Measurements from ENCODE around the gene LSAMP. TPM values are rescaled to one million over a fixed set of nuclear protein-coding genes. Genes with fewer than 3 reads are reported as not detected.
A peak's percentile ranks its signal among the peaks of the same experiment; 100 is the strongest.

LSAMP gene
- total RNA-seq, 1 experiment from 2014 or later: 5.7 TPM

- no peak for TF ChIP-seq GABPB1 (CRISPR knock-in tag; IDR thresholded peaks at IDR 0.05)
These were observed 303.6 kb downstream of the LSAMP start (continued) for GRCh38 chr3:116141724-116142123.

DNA sequence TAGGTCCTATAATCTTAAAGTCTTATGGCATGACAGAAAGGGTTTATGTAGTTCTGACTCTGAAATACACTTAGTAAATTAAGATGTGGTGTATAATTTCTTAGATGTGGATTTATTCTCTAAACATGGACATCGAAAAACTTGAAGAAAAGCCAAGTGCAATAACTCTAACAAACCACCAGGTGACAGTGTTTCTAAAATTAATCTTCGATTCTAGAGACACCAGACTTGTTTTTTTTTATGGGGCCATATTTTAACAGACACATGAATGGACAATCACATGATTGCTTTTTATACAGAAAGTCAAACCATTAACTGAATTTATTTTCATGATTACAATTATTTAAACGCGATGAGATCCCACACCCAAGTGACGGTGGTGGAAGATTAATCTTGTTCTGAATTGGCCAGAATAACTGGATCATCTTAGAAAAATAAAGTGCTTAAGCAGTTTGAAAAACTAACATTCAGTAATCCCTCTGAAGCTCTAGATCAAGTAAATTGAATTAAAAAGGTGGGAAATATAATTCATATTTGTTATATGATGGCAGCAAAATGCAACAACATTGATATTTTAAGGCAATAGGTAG, 305.1 kb downstream of the LSAMP start:
- Mint-ChIP-seq H3K36me3 (peaks cover 4% of the 10 kb centered on the region), H3K4me3 (no peak overlapping the region), H3K9me3 (peaks cover 8% of the 10 kb centered on the region), H3K27ac (no peak overlapping the region), H3K27me3 (ENCODE audit: low read depth) (no peaks in the 10 kb centered on the region), H3K4me1 (peaks cover 6% of the 10 kb centered on the region; the same call in 1 of the 2 replicates)
- ChIA-PET POLR2A (no interaction called here), CTCF (no interaction called here)
- TF ChIP-seq CTCF (IDR thresholded peaks at IDR 0.05) (peak; percentile 85), NR3C1 (CRISPR knock-in tag; conservative IDR thresholded peaks at IDR 0.05; ENCODE audit: low read depth) (no peak)
- ATAC-seq (no peak), DNase-seq (ENCODE audit: low spot score) (no peak)

GRCh38 chr3:116139641-116140040, 305.6 kb downstream of the LSAMP start:
- DNase-seq (ENCODE audit: low spot score) (no peak), ATAC-seq (no peak)
- Mint-ChIP-seq H3K27me3 (ENCODE audit: low read depth) (no peaks in the 10 kb centered on the region), H3K9me3 (peaks cover 3% of the 10 kb centered on the region; the same call in 1 of the 2 replicates), H3K4me1 (peaks cover 6% of the 10 kb centered on the region; the same call in 1 of the 2 replicates), H3K36me3 (no peaks in the 10 kb centered on the region), H3K27ac (no peak overlapping the region), H3K4me3 (no peak overlapping the region)
- POLR2A ChIA-PET: no interaction called here
- no peak for TF ChIP-seq HMGA2 (CRISPR knock-in tag; IDR thresholded peaks at IDR 0.05)
- TF ChIP-seq ZNF396 (CRISPR knock-in tag; IDR thresholded peaks at IDR 0.05; ENCODE audit: borderline replicate concordance): no peak
- CTCF ChIA-PET: no interaction called here

DNA sequence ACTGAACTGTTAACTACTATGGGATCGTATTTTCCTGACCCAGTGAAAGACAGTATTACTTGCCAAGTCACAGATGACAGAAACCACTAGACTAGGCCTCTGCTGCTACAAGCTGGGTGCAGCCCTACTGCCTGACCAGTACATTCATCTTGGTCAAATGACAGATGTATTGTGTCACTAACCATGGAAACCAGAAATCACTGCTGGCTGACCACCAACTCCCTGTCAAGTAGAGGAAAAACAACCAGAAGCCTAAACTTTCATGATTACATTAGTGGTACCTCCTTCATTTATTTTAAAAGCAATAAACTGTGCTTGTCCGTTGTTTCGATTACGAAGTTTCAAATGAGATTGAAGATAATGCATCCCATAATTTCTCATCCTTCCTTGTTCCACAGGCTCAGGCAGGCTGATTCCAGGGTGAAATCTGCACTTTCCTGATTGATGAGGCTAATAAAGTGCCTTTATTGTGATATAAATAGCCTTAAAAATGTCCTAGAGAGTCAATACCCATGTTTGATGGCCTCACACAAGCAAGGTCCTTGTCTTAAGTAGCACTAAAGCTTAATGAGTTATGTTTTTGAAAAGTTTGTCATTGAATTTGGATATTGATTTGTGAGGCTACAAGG, 309.7 kb downstream of the LSAMP start:
- ATAC-seq (no peak), DNase-seq (ENCODE audit: low spot score) (no peak)
- Mint-ChIP-seq H3K27me3 (ENCODE audit: low read depth) (no peaks in the 10 kb centered on the region), H3K9me3 (no peaks in the 10 kb centered on the region), H3K4me1 (peaks cover 2% of the 10 kb centered on the region), H3K4me3 (no peak overlapping the region), H3K36me3 (no peaks in the 10 kb centered on the region), H3K27ac (no peak overlapping the region)
- CTCF ChIA-PET: no interaction called here
- POLR2A ChIA-PET: no interaction called here
- no peak for TF ChIP-seq HMGXB4 (CRISPR knock-in tag; IDR thresholded peaks at IDR 0.05)
- no peak for TF ChIP-seq CREB1 (CRISPR knock-in tag; IDR thresholded peaks at IDR 0.05)
- no peak for TF ChIP-seq TEAD1 (CRISPR knock-in tag; IDR thresholded peaks at IDR 0.05)
- TF ChIP-seq ZNF396 (CRISPR knock-in tag; IDR thresholded peaks at IDR 0.05; ENCODE audit: borderline replicate concordance): no peak
- TF ChIP-seq JAZF1 (CRISPR knock-in tag; IDR thresholded peaks at IDR 0.05): no peak
- TF ChIP-seq ZNF423 (CRISPR knock-in tag; IDR thresholded peaks at IDR 0.05): no peak
- TF ChIP-seq ZNF425 (CRISPR knock-in tag; conservative IDR thresholded peaks at IDR 0.05): no peak
- TF ChIP-seq RELA (CRISPR knock-in tag; IDR thresholded peaks at IDR 0.05; ENCODE audit: borderline replicate concordance): no peak
- TF ChIP-seq, protein P1, sequence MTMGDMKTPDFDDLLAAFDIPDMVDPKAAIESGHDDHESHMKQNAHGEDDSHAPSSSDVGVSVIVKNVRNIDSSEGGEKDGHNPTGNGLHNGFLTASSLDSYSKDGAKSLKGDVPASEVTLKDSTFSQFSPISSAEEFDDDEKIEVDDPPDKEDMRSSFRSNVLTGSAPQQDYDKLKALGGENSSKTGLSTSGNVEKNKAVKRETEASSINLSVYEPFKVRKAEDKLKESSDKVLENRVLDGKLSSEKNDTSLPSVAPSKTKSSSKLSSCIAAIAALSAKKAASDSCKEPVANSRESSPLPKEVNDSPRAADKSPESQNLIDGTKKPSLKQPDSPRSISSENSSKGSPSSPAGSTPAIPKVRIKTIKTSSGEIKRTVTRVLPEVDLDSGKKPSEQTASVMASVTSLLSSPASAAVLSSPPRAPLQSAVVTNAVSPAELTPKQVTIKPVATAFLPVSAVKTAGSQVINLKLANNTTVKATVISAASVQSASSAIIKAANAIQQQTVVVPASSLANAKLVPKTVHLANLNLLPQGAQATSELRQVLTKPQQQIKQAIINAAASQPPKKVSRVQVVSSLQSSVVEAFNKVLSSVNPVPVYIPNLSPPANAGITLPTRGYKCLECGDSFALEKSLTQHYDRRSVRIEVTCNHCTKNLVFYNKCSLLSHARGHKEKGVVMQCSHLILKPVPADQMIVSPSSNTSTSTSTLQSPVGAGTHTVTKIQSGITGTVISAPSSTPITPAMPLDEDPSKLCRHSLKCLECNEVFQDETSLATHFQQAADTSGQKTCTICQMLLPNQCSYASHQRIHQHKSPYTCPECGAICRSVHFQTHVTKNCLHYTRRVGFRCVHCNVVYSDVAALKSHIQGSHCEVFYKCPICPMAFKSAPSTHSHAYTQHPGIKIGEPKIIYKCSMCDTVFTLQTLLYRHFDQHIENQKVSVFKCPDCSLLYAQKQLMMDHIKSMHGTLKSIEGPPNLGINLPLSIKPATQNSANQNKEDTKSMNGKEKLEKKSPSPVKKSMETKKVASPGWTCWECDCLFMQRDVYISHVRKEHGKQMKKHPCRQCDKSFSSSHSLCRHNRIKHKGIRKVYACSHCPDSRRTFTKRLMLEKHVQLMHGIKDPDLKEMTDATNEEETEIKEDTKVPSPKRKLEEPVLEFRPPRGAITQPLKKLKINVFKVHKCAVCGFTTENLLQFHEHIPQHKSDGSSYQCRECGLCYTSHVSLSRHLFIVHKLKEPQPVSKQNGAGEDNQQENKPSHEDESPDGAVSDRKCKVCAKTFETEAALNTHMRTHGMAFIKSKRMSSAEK (CRISPR knock-in tag; IDR thresholded peaks at IDR 0.05; ENCODE audit: borderline replicate concordance): no peak
- no peak for TF ChIP-seq GABPB1 (CRISPR knock-in tag; IDR thresholded peaks at IDR 0.05)
- no peak for TF ChIP-seq CTCF (IDR thresholded peaks at IDR 0.05)
- TF ChIP-seq, protein P2, sequence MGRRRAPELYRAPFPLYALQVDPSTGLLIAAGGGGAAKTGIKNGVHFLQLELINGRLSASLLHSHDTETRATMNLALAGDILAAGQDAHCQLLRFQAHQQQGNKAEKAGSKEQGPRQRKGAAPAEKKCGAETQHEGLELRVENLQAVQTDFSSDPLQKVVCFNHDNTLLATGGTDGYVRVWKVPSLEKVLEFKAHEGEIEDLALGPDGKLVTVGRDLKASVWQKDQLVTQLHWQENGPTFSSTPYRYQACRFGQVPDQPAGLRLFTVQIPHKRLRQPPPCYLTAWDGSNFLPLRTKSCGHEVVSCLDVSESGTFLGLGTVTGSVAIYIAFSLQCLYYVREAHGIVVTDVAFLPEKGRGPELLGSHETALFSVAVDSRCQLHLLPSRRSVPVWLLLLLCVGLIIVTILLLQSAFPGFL (CRISPR knock-in tag; IDR thresholded peaks at IDR 0.05; ENCODE audit: borderline replicate concordance): no peak
